LNCaP clone FGC (cell line): ENCODE data around the gene SLC37A3.

Experiments used
- DNase-seq: peaks from one replicate; pipeline ENCODE4 v3.0.0-alpha.2; 2011; ENCODE audit warnings: low read depth
- H3K4me3 ChIP-seq: 2 replicates; pipeline ENCODE4 v1.5.1; 2011; ENCODE audit warnings: mild to moderate bottlenecking, low read depth, low read length, control low read depth
- CTCF ChIP-seq: IDR thresholded peaks from 2 replicates; pipeline ENCODE4 v1.5.1; 2012; ENCODE audit warnings: mild to moderate bottlenecking; ENCODE audit not compliant: control insufficient read depth, insufficient read depth; ENCODE audit errors: extremely low read depth

The SLC37A3 gene

GRCh38 chr7:140295224-140295738, 103.0 kb downstream of the SLC37A3 start:
- TF ChIP-seq CTCF, result no peak
- DNase-seq, result no peak
- no peak overlapping the region for H3K4me3 ChIP-seq

- H3K4me3 ChIP-seq, result no peak overlapping the region
- no peak for DNase-seq
- no peak for TF ChIP-seq CTCF
Measured at GRCh38 chr7:140294454-140294853, 103.9 kb downstream of the SLC37A3 start.

GRCh38 chr7:140292438-140292837, 105.9 kb downstream of the SLC37A3 start:
- no peak for DNase-seq
- no peak for TF ChIP-seq CTCF

GRCh38 chr7:140289804-140290203, 108.5 kb downstream of the SLC37A3 start:
- DNase-seq, result no peak
- H3K4me3 ChIP-seq, result no peak overlapping the region
- no peak for TF ChIP-seq CTCF

More at GRCh38 chr7:140292438-140292837, 105.9 kb downstream of the SLC37A3 start:
- H3K4me3 ChIP-seq, result no peak overlapping the region

GRCh38 chr7:140287988-140288387, 110.3 kb downstream of the SLC37A3 start:
- no peak for TF ChIP-seq CTCF

GRCh38 chr7:140285938-140286337, 112.4 kb downstream of the SLC37A3 start:
- no peak for TF ChIP-seq CTCF
- H3K4me3 ChIP-seq, result no peak overlapping the region

More at GRCh38 chr7:140287988-140288387, 110.3 kb downstream of the SLC37A3 start:
- DNase-seq, result no peak
- no peak overlapping the region for H3K4me3 ChIP-seq

GRCh38 chr7:140284062-140284461, 114.3 kb downstream of the SLC37A3 start:
- no peak overlapping the region for H3K4me3 ChIP-seq
- TF ChIP-seq CTCF, result no peak
- DNase-seq, result no peak

More at GRCh38 chr7:140285938-140286337, 112.4 kb downstream of the SLC37A3 start:
- DNase-seq, result no peak
